Fibroblast of lung (primary cell): ENCODE results near the gene PEF1. TPM values are rescaled to one million over a fixed set of nuclear protein-coding genes. Genes with fewer than 3 reads are reported as not detected.

ENCODE experiments used
- DNase-seq, 2 donors: peaks; one replicate each; pipeline versions ENCODE4 v3.0.0 to v3.0.0-alpha.2; 2010; ENCODE audit warnings: low read depth in 2 of 2
- H2AFZ ChIP-seq: 2 replicates; pipeline ENCODE4 v1.5.1; 2012; ENCODE audit warnings: low read length, control low read depth, inconsistent platforms
- H3K27ac ChIP-seq: 2 replicates; pipeline ENCODE4 v1.5.1; 2011; ENCODE audit warnings: low read length, control low read depth; ENCODE audit not compliant: insufficient read depth
- H3K27me3 ChIP-seq: 2 replicates; pipeline ENCODE4 v1.5.1; 2011; ENCODE audit warnings: mild to moderate bottlenecking, low read length; ENCODE audit not compliant: control insufficient read depth, insufficient read depth
- H3K36me3 ChIP-seq: 2 replicates; pipeline ENCODE4 v1.5.1; 2011; ENCODE audit warnings: low read length; ENCODE audit not compliant: control insufficient read depth, insufficient read depth
- H3K4me1 ChIP-seq: 2 replicates; pipeline ENCODE4 v1.5.1; 2011; ENCODE audit warnings: low read length; ENCODE audit not compliant: control insufficient read depth, insufficient read depth; ENCODE audit errors: extremely low read depth
- H3K4me2 ChIP-seq: 2 replicates; pipeline ENCODE4 v1.5.1; 2011; ENCODE audit warnings: low read length, control low read depth; ENCODE audit not compliant: insufficient read depth; ENCODE audit errors: extremely low read depth
- H3K4me3 ChIP-seq, 4 experiments: fragments of 200-600 bp in 1 of 4; sonication (generic) in 1 of 4; replicated peaks in 1 of 4; 2 replicates each; pipeline ENCODE4 v1.5.1; 2011 to 2016; ENCODE audit warnings: low read length in 4 of 4, low read depth in 3 of 4, mild to moderate bottlenecking in 3 of 4, control low read depth in 2 of 4, inconsistent platforms in 1 of 4, mixed read lengths in 1 of 4; ENCODE audit not compliant: insufficient read depth in 1 of 4; ENCODE audit errors: control extremely low read depth in 1 of 4
- H3K79me2 ChIP-seq: 2 replicates; pipeline ENCODE4 v1.5.1; 2012; ENCODE audit warnings: mild to moderate bottlenecking, low read length, inconsistent platforms; ENCODE audit not compliant: control insufficient read depth, insufficient read depth
- H3K9ac ChIP-seq: 2 replicates; pipeline ENCODE4 v1.5.1; 2011; ENCODE audit warnings: mild to moderate bottlenecking, low read length, control low read depth; ENCODE audit not compliant: insufficient read depth
- H3K9me3 ChIP-seq: 2 replicates; pipeline ENCODE4 v1.5.1; 2012; ENCODE audit warnings: low read depth, low read length; ENCODE audit not compliant: control insufficient read depth, insufficient read depth
- H4K20me1 ChIP-seq: 2 replicates; pipeline ENCODE4 v1.5.1; 2011; ENCODE audit warnings: low read length; ENCODE audit not compliant: control insufficient read depth, insufficient read depth; ENCODE audit errors: extremely low read depth
- EZH2 ChIP-seq: IDR thresholded peaks from 2 replicates; pipeline ENCODE4 v1.5.1; 2012; ENCODE audit warnings: low read length, control low read depth, mild to moderate bottlenecking; ENCODE audit errors: missing control alignments
- polyA plus RNA-seq, 2 donors: library from polyadenylated mRNA; depleted of rRNA in 1 of 2; stranded (reverse) in 1 of 2; unstranded in 1 of 2; fragments of >200 nt; gene quantifications; 2 replicates each; pipeline ENCODE4 v1.2.1, GENCODE V29; 2011 to 2012; ENCODE audit warnings: missing spikeins in 1 of 2
- total RNA-seq: library from RNA; depleted of rRNA; stranded (reverse); fragments of >200 nt; gene quantifications from 2 replicates; pipeline ENCODE4 v1.2.1, GENCODE V29; 2014
- TF ChIP-seq, protein P1 (sequence below), 2 donors: IDR thresholded peaks in 1 of 2; conservative IDR thresholded peaks in 1 of 2; 1 replicate in 1 of 2; 2 replicates in 1 of 2; pipeline ENCODE4 v1.5.1; 2011 to 2012; ENCODE audit warnings: low read length in 2 of 2, control low read depth in 1 of 2, inconsistent platforms in 1 of 2, low read depth in 1 of 2, mild to moderate bottlenecking in 1 of 2

Gene PEF1
- total and polyA plus RNA-seq, 2 donors (not counting 1 experiment from before 2014, with no cell fraction given) = 72.9 to 78.1 TPM

DNA sequence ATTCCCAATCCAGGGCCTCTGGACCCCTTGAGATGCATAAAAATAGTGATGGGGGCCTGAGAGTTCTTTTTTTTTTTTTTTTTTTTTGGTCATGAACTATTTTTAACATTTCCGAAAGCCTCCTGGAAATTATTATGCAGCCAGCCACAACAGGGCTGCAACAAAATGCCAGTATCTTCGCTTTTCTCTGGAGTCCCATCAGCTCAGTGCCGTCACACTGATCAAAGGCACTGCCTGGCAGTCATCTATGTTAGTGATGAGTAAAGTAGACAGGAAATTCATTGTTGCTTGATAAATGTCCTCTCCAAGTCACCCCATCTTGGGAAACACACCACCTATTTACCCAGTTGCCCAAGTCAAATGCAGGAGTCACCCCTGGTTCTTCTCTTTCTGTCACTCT is 15.2 kb upstream of the PEF1 start:
- Histone ChIP-seq H3K27me3 (no peaks in the 10 kb centered on the region), H3K9me3 (no peaks in the 10 kb centered on the region), H4K20me1 (no peaks in the 10 kb centered on the region), H3K4me3 (no peak overlapping the region), H3K9ac (no peak overlapping the region), H3K36me3 (peaks cover 28% of the 10 kb centered on the region), H3K4me1 (no peaks in the 10 kb centered on the region), H3K4me2 (no peak overlapping the region), H3K79me2 (no peaks in the 10 kb centered on the region), H2AFZ (no peak overlapping the region), H3K27ac (no peak overlapping the region)
- TF ChIP-seq EZH2 = no peak
- TF ChIP-seq, protein P1, sequence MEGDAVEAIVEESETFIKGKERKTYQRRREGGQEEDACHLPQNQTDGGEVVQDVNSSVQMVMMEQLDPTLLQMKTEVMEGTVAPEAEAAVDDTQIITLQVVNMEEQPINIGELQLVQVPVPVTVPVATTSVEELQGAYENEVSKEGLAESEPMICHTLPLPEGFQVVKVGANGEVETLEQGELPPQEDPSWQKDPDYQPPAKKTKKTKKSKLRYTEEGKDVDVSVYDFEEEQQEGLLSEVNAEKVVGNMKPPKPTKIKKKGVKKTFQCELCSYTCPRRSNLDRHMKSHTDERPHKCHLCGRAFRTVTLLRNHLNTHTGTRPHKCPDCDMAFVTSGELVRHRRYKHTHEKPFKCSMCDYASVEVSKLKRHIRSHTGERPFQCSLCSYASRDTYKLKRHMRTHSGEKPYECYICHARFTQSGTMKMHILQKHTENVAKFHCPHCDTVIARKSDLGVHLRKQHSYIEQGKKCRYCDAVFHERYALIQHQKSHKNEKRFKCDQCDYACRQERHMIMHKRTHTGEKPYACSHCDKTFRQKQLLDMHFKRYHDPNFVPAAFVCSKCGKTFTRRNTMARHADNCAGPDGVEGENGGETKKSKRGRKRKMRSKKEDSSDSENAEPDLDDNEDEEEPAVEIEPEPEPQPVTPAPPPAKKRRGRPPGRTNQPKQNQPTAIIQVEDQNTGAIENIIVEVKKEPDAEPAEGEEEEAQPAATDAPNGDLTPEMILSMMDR (conservative IDR thresholded peaks at IDR 0.05 in 1 of 2, IDR thresholded peaks at IDR 0.05 in 1 of 2; ENCODE audit: low read depth in 1 of 2, low read length in 2 of 2) = no peak
- DNase-seq = no peak

DNA sequence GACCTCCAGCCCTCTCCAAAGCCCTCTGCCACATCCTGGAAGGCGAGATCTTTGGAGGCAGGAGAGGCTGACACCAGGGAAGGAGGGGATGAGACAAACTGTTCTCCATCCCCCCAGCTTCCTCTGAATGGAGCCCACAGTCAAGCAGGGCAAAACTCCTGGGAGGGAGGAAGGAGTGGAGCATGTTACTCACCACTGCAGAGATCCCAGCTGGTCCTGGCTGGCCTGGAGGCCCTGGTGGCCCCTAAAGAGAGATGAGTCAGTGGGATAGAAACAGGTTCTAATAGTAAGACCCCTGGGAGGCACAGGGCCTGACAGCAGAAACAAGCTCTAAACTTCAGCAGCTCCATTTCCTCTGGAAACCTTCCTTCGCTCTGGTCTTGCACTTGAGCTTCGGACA is 14.0 kb upstream of the PEF1 start:
- peaks cover 32% of the 10 kb centered on the region for H3K36me3 ChIP-seq
- no peak for TF ChIP-seq EZH2
- TF ChIP-seq, protein P1 (conservative IDR thresholded peaks at IDR 0.05 in 1 of 2, IDR thresholded peaks at IDR 0.05 in 1 of 2; ENCODE audit: low read depth in 1 of 2, low read length in 2 of 2) = no peak
- DNase-seq = peak in 1 of 2 donors; percentile 47
- H3K9ac ChIP-seq = no peak overlapping the region
- no peak overlapping the region for H3K4me3 ChIP-seq
- H3K4me2 ChIP-seq = no peak overlapping the region
- no peaks in the 10 kb centered on the region for H3K27me3 ChIP-seq
- H3K4me1 ChIP-seq = no peaks in the 10 kb centered on the region
- no peaks in the 10 kb centered on the region for H3K9me3 ChIP-seq
- H3K27ac ChIP-seq = no peak overlapping the region
- no peak overlapping the region for H2AFZ ChIP-seq
- H4K20me1 ChIP-seq = no peaks in the 10 kb centered on the region
- H3K79me2 ChIP-seq = no peaks in the 10 kb centered on the region

DNA sequence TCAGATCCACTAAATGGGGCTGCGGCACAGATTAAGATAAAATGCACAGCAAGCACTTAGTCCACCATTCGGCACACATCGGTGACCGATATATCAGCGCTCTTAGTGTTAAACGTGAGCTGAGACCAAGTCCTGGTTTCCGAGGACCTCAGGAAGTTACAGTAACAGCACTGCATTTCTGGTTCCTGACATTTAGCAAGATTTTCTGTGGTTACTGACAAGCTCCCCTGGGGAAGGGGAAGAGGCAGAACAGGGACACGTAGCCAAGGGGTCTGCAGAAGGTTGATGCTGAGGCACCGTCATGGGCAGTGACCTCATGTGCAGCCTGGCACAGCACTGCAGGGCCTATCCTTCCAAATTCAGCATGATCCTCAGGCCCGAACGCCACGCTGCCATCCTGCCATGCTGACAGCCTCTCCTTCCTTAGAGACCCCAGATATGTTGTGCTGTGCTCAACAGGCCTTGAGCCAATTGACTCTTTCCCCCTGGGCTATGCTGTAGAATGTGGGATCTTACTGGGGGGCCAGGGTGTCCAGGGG is 13.4 kb upstream of the PEF1 start:
- TF ChIP-seq, protein P1 (conservative IDR thresholded peaks at IDR 0.05 in 1 of 2, IDR thresholded peaks at IDR 0.05 in 1 of 2; ENCODE audit: low read depth in 1 of 2, low read length in 2 of 2) = no peak
- TF ChIP-seq EZH2 = no peak
- Histone ChIP-seq H3K4me1 (no peaks in the 10 kb centered on the region), H3K9me3 (no peaks in the 10 kb centered on the region), H2AFZ (no peak overlapping the region), H3K79me2 (no peaks in the 10 kb centered on the region), H3K4me3 (no peak overlapping the region), H3K27ac (no peak overlapping the region), H4K20me1 (no peaks in the 10 kb centered on the region), H3K36me3 (peaks cover 32% of the 10 kb centered on the region), H3K4me2 (no peak overlapping the region), H3K9ac (no peak overlapping the region), H3K27me3 (no peaks in the 10 kb centered on the region)
- DNase-seq = no peak
